Measurements from ENCODE around the gene SIPA1L3.

Gene SIPA1L3

GRCh38 chr19:38101723-38102122 is 194.7 kb downstream of the SIPA1L3 start:
- no peak for DNase-seq

GRCh38 chr19:38105574-38105973 is 198.6 kb downstream of the SIPA1L3 start:
- no peak for DNase-seq

GRCh38 chr19:38107129-38107528 is 200.1 kb downstream of the SIPA1L3 start:
- DNase-seq = no peak

- DNase-seq = no peak
These were observed 204.9 kb downstream of the SIPA1L3 start for GRCh38 chr19:38111898-38112297.

- no peak for DNase-seq
These were observed 207.6 kb downstream of the SIPA1L3 start for GRCh38 chr19:38114651-38115050.

GRCh38 chr19:38115271-38115802 is 208.3 kb downstream of the SIPA1L3 start:
- no peak for DNase-seq

- no peak for DNase-seq
These were observed 211.2 kb downstream of the SIPA1L3 start for GRCh38 chr19:38118176-38118575.

- DNase-seq = peak in 3 of 56 donors; percentile 5 to 10 (median 8)
These were observed 213.5 kb downstream of the SIPA1L3 start for GRCh38 chr19:38120471-38121025.

- DNase-seq = no peak
These were observed 215.5 kb downstream of the SIPA1L3 start for GRCh38 chr19:38122402-38123093.

- DNase-seq = no peak
These were observed 218.2 kb downstream of the SIPA1L3 start for GRCh38 chr19:38125238-38125637.

GRCh38 chr19:38130399-38130798 is 223.4 kb downstream of the SIPA1L3 start:
- no peak for DNase-seq

GRCh38 chr19:38132781-38133180 is 225.8 kb downstream of the SIPA1L3 start:
- no peak for DNase-seq

GRCh38 chr19:38133319-38133718 is 226.3 kb downstream of the SIPA1L3 start:
- no peak for DNase-seq

GRCh38 chr19:38134540-38135149 is 227.6 kb downstream of the SIPA1L3 start:
- peak in 6 of 56 donors; percentile 6 to 26 (median 14) for DNase-seq

- DNase-seq = no peak
These were observed 228.4 kb downstream of the SIPA1L3 start for GRCh38 chr19:38135150-38135998.

- no peak for DNase-seq
These were observed 232.1 kb downstream of the SIPA1L3 start for GRCh38 chr19:38139122-38139521.

- no peak for DNase-seq
These were observed 234.1 kb downstream of the SIPA1L3 start for GRCh38 chr19:38141108-38141507.

GRCh38 chr19:38142176-38143035 is 235.4 kb downstream of the SIPA1L3 start:
- DNase-seq = peak in 54 of 56 donors; percentile 2 to 87 (median 59)

- no peak for DNase-seq
These were observed 236.8 kb downstream of the SIPA1L3 start for GRCh38 chr19:38143847-38144246.

- no peak for DNase-seq
These were observed 237.7 kb downstream of the SIPA1L3 start for GRCh38 chr19:38144667-38145066.

- peak in 8 of 56 donors; percentile 11 to 31 (median 18) for DNase-seq
These were observed 238.6 kb downstream of the SIPA1L3 start for GRCh38 chr19:38145623-38146022.

Measured in nucleus accumbens (tissue), 56 donors.